Rectal smooth muscle tissue (tissue), 1 donor: Measurements from ENCODE around the gene ARHGAP30.

Experiments used
- H3K27ac ChIP-seq: one replicate; pipeline ENCODE4 v1.7.0; 2013; ENCODE audit warnings: low read depth, low read length, inconsistent platforms
- H3K27me3 ChIP-seq: one replicate; pipeline ENCODE4 v1.7.0; 2013; ENCODE audit warnings: low read length; ENCODE audit not compliant: control insufficient read depth, insufficient read depth
- H3K36me3 ChIP-seq: one replicate; pipeline ENCODE4 v1.7.0; 2013; ENCODE audit warnings: low read length; ENCODE audit not compliant: control insufficient read depth, insufficient read depth
- H3K4me1 ChIP-seq: one replicate; pipeline ENCODE4 v1.7.0; 2013; ENCODE audit warnings: low read length; ENCODE audit not compliant: control insufficient read depth, insufficient read depth
- H3K4me3 ChIP-seq: one replicate; pipeline ENCODE4 v1.7.0; 2013; ENCODE audit warnings: low read length
- H3K9ac ChIP-seq: one replicate; pipeline ENCODE4 v1.7.0; 2013; ENCODE audit warnings: low read length

Gene ARHGAP30

GRCh38 chr1:161086457-161086856 is 16.8 kb upstream of the ARHGAP30 start:
- Histone ChIP-seq H3K27ac (no peak overlapping the region), H3K4me1 (no peaks in the 10 kb centered on the region)

GRCh38 chr1:161085165-161085564 is 15.5 kb upstream of the ARHGAP30 start:
- H3K9ac ChIP-seq = no peak overlapping the region
- no peaks in the 10 kb centered on the region for H3K36me3 ChIP-seq
- no peaks in the 10 kb centered on the region for H3K27me3 ChIP-seq
- H3K4me1 ChIP-seq = no peaks in the 10 kb centered on the region
- no peak overlapping the region for H3K27ac ChIP-seq
- no peak overlapping the region for H3K4me3 ChIP-seq

More at GRCh38 chr1:161086457-161086856, 16.8 kb upstream of the ARHGAP30 start:
- no peaks in the 10 kb centered on the region for H3K36me3 ChIP-seq
- no peak overlapping the region for H3K9ac ChIP-seq
- no peak overlapping the region for H3K4me3 ChIP-seq
- H3K27me3 ChIP-seq = no peaks in the 10 kb centered on the region

GRCh38 chr1:161084597-161084988 is 14.9 kb upstream of the ARHGAP30 start:
- H3K36me3 ChIP-seq = no peaks in the 10 kb centered on the region
- no peak overlapping the region for H3K9ac ChIP-seq
- no peak overlapping the region for H3K4me3 ChIP-seq
- H3K27ac ChIP-seq = no peak overlapping the region
- no peaks in the 10 kb centered on the region for H3K4me1 ChIP-seq
- H3K27me3 ChIP-seq = no peaks in the 10 kb centered on the region

- no peaks in the 10 kb centered on the region for H3K36me3 ChIP-seq
- no peaks in the 10 kb centered on the region for H3K4me1 ChIP-seq
- no peaks in the 10 kb centered on the region for H3K27me3 ChIP-seq
- H3K4me3 ChIP-seq = no peak overlapping the region
- no peak overlapping the region for H3K27ac ChIP-seq
- no peak overlapping the region for H3K9ac ChIP-seq
Observed at GRCh38 chr1:161083748-161084596, 14.3 kb upstream of the ARHGAP30 start.

GRCh38 chr1:161082996-161083747 is 13.5 kb upstream of the ARHGAP30 start:
- Histone ChIP-seq H3K27ac (no peak overlapping the region), H3K4me3 (no peak overlapping the region), H3K4me1 (no peaks in the 10 kb centered on the region), H3K27me3 (no peaks in the 10 kb centered on the region), H3K36me3 (no peaks in the 10 kb centered on the region), H3K9ac (no peak overlapping the region)

- Histone ChIP-seq H3K4me1 (no peaks in the 10 kb centered on the region), H3K9ac (no peak overlapping the region), H3K4me3 (no peak overlapping the region), H3K27me3 (no peaks in the 10 kb centered on the region), H3K36me3 (no peaks in the 10 kb centered on the region), H3K27ac (no peak overlapping the region)
Observed at GRCh38 chr1:161082483-161082882, 12.8 kb upstream of the ARHGAP30 start.

- Histone ChIP-seq H3K9ac (no peak overlapping the region), H3K4me1 (no peaks in the 10 kb centered on the region), H3K27me3 (no peaks in the 10 kb centered on the region), H3K27ac (no peak overlapping the region), H3K4me3 (no peak overlapping the region), H3K36me3 (no peaks in the 10 kb centered on the region)
Observed at GRCh38 chr1:161081519-161081918, 11.8 kb upstream of the ARHGAP30 start.

- Histone ChIP-seq H3K27ac (no peak overlapping the region), H3K4me3 (no peak overlapping the region), H3K27me3 (no peaks in the 10 kb centered on the region), H3K36me3 (no peaks in the 10 kb centered on the region), H3K9ac (no peak overlapping the region), H3K4me1 (no peaks in the 10 kb centered on the region)
Observed at GRCh38 chr1:161080441-161081405, 11.0 kb upstream of the ARHGAP30 start.

GRCh38 chr1:161079436-161080110 is 9.9 kb upstream of the ARHGAP30 start:
- H3K27ac ChIP-seq = no peak overlapping the region
- H3K27me3 ChIP-seq = no peaks in the 10 kb centered on the region
- no peaks in the 10 kb centered on the region for H3K36me3 ChIP-seq
- H3K4me3 ChIP-seq = no peak overlapping the region
- no peaks in the 10 kb centered on the region for H3K4me1 ChIP-seq
- no peak overlapping the region for H3K9ac ChIP-seq

- H3K9ac ChIP-seq = no peak overlapping the region
- no peak overlapping the region for H3K27ac ChIP-seq
- no peaks in the 10 kb centered on the region for H3K36me3 ChIP-seq
- no peak overlapping the region for H3K4me3 ChIP-seq
- no peaks in the 10 kb centered on the region for H3K4me1 ChIP-seq
- H3K27me3 ChIP-seq = no peaks in the 10 kb centered on the region
Observed at GRCh38 chr1:161077426-161077825, 7.7 kb upstream of the ARHGAP30 start.

- no peaks in the 10 kb centered on the region for H3K27me3 ChIP-seq
- no peaks in the 10 kb centered on the region for H3K4me1 ChIP-seq
- no peaks in the 10 kb centered on the region for H3K36me3 ChIP-seq
- H3K4me3 ChIP-seq = no peak overlapping the region
- no peak overlapping the region for H3K27ac ChIP-seq
- H3K9ac ChIP-seq = no peak overlapping the region
Observed at GRCh38 chr1:161076410-161076809, 6.7 kb upstream of the ARHGAP30 start.
